ENCODE measurements around the gene MAST4. TPM values are rescaled to one million over a fixed set of nuclear protein-coding genes. Genes with fewer than 3 reads are reported as not detected.

The MAST4 gene
- total RNA-seq, 1 donor from 2014 or later = 109 TPM

DNA sequence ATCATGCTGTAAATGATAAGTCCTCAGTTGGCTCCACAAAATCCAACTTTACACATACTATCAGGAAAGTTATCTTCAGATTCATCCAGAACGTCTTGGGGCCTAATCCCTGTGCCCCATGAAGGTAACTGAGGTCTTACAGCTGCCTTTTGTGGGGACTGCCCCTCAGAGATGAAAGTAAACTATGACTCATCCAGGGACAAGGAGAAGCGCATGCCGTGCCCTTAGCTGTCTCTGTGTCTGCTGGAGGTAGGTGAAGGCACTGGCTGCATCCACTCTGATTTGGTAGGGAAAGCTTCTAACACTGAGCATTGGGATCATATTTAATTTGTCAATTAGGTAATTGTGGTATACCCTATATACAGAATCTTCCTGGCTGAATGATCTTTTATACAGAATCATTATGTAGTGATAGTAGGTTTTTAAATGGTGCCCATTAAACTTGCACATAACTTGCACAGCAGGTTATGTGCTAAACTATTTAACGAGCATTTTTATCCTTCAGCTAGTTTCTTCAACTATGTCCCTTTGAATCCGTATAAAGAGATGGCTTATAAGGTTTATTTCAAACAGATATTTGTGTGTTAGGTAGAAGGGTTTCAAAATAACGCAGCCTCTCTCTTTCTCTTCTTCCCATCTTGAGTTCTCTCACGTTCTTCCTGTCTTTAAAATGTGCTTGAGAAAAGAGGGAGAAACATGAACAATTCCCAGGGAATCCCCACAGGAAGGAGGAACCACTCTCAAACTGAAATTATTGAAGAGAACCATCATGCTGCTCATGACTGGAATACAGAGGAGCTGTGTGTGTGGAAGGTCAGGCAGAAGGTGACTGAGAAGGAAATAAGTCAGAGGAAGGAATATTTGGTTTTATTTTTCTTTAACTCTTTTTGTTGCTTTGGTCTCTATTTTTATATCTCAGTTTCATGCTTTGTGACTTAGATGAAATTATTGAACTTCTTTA, 349.5 kb downstream of the MAST4 start:
- DNase-seq (ENCODE audit: extremely low read depth, low read depth, low spot score) = no peak

DNA sequence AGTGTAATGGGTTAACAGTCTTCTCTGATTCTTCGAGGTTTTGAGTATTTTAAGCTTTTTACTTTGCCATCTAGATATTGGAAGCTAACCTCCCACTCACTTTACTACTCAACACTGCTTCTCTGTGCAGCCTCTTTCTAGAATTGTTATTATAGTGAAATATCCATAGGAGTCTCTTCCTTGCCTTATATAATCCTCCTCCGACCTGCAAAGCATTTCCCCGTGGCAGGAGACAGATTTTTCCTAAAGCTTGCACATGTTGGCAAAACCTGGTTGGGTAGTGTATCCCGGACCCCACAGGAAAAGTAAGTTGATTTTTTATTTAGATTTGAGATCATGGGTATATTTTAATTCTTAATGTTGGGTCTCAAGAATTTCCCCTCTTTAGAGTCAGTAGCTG, 351.3 kb downstream of the MAST4 start:
- no peak for DNase-seq (ENCODE audit: extremely low read depth, low read depth, low spot score)

DNA sequence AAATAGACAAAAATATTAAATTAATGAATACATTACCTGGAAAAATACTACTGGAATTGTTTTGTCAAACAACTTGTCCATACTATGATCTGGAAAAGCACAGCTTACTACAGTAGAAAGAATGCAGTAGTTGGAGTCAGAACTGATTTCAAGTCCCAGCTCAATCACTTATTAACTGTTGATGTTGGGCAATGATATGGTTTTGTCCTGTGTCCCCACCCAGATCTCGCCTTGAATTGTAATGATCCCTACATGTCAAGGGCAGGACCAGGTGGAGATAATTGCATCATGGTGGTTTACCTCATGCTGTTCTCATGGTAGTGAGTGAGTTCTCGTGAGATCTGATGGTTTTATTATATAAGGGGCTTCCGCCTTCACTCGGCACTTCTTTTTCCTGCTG, 352.9 kb downstream of the MAST4 start:
- DNase-seq (ENCODE audit: extremely low read depth, low read depth, low spot score) = no peak

DNA sequence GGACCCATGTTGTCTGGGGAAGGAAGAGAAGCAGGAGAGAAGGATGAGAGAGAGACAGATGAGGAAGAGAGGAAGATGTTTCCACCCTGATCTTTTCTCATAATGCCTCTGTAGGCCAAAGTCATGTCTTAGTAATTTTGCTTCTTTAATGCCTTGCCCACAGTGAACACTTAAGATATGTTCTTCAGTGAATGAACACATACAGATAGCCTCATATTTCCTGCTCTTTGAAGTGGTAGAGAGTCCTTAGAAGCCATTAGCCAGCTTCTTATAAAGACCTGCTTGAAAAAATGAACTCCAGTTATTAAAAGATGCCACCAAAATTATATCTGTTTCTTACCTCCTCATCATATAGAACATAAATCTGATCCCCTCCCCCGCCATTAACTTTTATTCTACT, 356.0 kb downstream of the MAST4 start:
- no peak for DNase-seq (ENCODE audit: extremely low read depth, low read depth, low spot score)

DNA sequence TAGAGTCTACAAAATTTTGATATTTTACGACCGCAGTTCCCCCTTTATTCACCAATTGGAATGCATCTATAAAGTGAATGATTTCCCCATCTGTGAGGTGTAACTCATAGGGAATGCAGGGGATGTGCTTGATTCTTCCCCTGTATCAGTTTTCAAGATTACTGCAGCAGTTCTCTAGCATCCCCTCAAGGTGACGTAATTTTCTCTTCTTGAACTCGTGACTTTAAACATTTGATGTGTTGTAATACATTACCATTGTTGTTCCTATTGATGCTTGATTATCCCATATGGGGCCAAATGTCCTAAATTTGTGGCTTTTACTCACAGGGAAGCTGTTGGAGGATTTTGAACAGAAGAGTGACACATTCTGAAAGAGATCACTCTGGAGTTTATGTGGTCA, 360.2 kb downstream of the MAST4 start:
- no peak for DNase-seq (ENCODE audit: extremely low read depth, low read depth, low spot score)

DNA sequence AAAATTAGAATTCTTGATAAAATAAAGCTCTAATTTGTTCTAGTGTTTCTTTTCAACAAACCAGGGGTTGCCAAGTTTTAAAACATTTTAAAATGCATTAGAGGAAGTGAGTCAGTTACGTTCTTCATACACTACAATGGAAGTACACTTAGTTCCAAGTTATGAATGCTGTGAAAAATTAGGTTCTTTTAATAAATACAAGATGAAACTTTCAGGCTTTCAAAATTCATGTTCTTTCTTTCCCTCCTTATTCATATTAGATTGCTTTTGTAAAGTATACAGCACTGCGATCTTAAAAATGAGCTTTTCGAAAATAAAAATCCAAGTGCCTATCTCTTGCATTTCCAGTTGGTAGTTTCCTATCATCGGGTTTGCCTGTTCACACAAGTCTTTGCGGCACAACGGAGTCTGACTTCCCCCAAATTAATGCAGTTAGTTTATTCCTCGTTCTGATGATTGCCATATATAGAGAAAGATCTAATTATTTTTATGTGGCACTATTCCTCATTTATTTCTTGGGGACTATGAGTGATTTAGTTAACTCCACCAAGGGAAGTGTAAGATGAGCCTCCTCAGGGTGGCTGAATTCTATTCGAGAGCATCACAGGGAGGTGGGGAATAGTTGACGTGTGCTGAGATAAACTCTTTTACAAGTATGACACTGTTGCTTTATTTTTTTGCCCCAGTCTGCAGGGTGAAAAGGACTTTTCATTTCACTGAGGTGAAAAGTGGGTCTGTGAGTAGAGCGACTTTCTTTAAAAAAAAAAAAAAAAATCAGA, 362.2 kb downstream of the MAST4 start:
- peak; percentile 62 for DNase-seq (ENCODE audit: extremely low read depth, low read depth, low spot score)

DNA sequence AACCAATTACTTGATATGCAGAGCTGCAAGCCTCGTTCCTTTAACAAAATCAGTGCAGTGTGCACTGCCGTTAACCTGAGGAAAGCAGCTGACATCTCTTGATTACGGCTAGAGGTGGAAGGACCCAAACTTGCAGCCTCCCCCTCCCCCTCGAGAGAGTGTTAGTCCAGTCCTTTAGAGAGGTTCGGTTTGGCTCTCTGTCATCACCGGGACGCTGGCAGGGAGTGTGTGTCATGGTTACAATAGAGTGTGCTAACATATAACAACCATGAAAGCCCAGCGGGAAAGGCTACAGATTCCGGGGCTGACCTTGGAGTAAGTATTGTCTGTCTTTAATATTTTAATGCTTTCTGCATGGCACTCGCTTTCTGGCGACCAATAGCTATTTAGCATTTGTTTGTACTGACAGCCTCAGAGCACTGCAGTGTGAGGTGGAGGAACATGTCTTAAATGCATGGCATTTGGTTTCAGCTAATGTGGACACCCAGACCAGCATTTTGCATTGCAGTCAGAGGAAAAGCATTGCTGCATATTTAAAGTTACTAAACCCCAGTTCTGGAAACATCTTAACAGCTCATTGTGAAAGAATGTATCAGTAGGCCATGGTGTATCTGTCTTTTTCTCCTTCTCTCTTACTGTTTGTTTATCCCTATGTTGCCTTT, 362.9 kb downstream of the MAST4 start:
- DNase-seq (ENCODE audit: extremely low read depth, low read depth, low spot score) = no peak

DNA sequence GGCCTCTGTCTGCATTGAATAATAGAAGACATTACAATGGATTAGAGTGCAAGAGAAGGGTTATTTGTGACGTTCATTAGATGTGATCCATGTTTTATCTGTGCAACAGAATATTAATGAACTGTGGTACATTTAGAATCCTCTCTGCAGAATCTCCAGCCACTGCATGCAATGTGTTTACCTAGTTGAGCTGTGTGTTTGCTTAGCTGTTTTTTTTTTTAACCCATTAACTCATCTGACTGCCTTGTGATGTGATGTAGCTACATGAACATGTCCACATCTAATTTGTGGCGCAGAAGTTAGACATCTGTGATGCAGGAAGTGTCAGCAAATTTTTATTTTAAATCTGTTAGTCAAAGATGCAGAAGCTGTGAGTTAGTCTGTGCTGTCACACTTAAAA, 363.5 kb downstream of the MAST4 start:
- no peak for DNase-seq (ENCODE audit: extremely low read depth, low read depth, low spot score)

DNA sequence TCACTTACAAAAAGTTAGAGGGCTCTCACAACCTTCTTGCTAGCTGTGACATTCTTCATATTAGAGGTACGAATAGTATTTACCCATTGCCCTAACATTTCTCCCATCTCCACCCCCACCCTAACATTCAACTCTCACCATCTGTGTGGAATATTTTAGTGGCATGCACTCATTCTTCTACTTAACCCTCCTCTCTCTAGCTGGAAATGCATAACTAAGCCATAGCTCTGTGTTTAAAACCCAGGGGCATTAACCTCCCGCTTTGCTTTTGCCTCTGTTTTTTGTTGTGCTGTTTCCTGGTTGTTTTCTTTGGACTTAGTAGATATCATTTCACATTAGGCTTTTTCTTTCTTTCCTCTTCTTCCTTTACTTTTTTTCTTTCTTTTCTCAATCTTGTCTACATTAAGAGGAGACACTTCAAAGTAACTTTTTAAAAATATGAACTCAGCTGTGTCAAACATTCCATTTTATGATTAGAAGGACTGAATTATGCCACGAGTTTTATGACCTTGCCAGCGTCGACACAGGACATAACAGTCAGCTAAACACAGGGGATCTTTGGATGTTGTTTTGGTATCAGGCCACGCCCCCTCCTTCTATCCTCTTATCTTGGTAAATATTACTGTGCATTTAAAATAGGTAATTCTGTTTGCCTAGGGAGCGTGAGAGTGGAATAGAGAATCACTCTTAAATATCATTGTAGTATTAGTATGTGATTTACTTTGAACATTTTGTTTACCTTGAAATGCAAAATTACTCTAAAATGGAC, 364.4 kb downstream of the MAST4 start:
- no peak for DNase-seq (ENCODE audit: extremely low read depth, low read depth, low spot score)

DNA sequence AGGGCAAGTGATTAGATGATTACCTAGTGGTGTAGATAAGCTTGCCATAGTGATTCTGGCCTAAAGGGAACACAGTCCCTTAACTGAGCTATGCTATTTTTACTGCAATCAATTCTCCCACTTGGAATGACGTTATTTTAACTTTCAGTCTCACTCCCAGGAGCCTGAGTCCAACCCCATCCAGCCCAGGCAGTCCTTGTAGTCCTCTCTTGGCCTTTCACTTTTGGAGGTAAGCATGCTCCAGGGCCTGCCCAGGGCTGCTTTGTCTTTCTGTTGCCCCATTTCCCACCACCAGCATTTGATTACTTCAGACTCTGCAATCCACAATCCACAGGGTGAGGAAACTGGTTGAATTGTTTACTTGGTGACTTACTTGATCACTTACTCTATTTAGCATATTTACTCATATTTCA, 367.4 kb downstream of the MAST4 start:
- DNase-seq (ENCODE audit: extremely low read depth, low read depth, low spot score) = no peak

DNA sequence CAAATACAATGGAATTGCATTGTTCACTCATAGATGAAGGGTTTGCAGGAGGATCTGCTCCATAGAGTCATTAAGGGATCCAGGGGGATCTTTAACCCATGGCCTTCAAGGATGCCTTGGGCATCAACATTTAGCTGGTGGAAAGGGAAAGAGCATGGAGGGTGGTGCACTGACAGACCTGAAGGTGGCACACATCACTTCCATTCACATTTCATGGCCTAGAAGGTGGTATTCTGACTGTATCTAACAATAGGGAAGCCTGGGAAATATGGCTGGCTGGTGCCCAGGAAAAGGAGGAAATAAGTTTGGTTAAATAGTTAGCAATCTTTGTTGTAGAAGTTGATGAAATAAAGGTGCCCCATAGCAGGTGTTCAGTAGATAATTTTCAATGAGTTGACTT, 370.2 kb downstream of the MAST4 start:
- DNase-seq (ENCODE audit: extremely low read depth, low read depth, low spot score) = no peak

DNA sequence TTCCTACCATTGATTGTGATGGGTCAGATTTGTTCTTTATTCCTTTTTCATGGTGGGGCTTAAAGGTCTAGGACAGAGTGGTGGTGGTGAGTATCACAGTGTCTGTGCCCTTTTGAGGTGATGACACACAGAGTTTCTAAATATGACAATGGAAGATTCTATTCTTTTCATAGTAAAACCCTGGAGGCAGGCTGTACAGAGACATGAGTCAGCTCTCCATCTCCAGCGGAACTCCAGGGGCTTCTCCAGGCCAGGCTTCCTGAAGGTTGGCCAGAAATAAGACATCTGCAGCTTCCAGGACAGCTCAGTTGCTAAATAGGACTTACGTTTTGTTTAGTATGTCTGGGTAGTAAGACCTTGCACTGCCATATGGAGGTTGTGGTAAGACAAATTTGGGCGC, 370.9 kb downstream of the MAST4 start:
- DNase-seq (ENCODE audit: extremely low read depth, low read depth, low spot score) = no peak

DNA sequence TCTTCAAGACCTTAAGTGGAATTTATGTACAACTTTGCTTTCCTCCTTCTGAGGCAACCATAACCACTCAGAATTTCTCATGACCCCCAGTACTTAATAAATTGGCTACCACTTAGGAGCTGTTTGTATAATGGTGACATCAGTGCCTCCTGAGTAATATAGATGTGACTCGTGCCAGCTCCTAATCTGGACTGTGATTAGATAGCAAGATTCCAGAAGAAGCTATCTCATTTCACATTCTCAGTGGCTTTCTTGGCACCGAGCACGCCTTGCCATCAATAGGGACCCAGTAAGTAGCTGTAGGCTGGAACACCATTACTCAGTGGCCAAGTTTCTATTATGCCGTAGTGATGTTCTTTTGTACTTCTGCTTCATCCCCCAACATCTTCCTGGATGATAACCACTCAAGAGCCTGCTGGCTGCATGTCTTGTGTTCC, 371.7 kb downstream of the MAST4 start:
- DNase-seq (ENCODE audit: extremely low read depth, low read depth, low spot score) = no peak

DNA sequence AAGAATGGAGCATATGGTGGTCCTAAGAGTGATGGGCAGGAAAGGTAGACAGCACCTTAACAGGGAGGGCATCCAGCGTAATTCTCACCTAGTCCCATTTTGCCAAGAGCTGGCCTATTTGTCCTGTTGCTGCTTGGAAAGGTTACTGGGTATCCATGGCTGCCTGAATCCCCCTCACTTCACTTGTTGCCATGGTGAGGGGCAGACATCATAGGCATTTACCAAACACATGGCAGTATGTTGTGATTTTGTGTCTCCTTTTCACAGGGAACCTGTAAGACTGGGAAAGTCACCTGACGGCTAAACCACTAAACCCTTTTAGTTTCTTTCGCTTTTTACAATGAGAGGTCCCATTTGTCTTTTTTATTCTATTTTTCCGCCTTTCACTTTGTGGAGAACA, 373.3 kb downstream of the MAST4 start:
- no peak for DNase-seq (ENCODE audit: extremely low read depth, low read depth, low spot score)

DNA sequence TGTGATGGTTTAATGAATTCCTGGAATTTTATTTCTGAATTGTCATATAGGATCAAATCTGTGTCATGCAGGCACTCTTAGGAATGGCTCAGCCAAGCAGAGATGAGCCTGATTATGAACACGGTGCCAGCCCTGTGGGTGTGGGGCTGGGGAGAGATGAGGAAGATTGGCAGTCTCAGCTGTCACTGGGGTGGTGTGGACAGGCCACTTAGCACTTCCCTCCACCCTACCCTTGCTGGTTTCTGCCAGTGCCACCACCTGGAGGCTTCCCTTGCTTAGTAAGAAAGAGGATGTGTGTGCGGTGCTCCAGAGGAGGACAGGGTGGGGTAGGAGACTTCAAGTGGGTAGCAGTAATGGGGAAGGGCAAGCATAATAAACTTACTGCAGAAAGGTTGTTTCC, 373.8 kb downstream of the MAST4 start:
- no peak for DNase-seq (ENCODE audit: extremely low read depth, low read depth, low spot score)

DNA sequence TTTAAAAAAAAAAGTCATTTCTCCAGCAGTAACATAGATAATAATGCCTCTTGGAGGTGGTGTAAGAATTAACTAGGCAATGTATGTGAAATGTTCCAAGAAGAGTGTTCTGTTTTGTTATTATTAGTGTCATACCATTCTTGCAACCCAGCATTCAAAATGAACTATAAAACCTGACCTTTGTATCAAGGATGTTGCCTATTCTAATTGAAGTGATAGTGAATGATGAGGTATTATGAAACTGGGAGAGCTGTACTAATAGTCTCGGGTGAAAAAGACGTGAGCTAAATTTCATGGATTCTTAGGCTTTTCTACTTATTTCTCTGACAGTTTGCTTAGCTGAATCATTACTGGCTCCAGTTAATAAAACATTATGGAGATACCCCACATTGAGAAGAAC, 375.8 kb downstream of the MAST4 start:
- DNase-seq (ENCODE audit: extremely low read depth, low read depth, low spot score) = no peak

DNA sequence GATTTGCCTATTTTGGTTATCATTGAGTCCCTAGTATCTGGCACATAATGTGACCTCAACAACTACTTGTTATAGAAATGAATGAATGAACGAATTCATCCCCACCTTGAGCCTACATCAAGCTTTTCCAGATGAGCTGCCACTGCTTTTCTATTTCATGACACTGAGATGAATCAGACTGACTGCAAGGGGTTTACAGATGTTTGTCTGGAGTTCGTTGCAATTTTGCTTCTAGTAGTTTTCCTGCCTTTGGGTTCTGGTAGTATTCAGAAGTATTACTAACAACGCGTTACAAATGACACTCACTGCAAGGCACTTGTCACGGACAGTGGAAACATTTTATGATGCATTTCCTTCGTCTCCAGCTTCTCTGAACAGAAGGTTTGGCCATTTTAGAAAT, 378.1 kb downstream of the MAST4 start:
- no peak for DNase-seq (ENCODE audit: extremely low read depth, low read depth, low spot score)

DNA sequence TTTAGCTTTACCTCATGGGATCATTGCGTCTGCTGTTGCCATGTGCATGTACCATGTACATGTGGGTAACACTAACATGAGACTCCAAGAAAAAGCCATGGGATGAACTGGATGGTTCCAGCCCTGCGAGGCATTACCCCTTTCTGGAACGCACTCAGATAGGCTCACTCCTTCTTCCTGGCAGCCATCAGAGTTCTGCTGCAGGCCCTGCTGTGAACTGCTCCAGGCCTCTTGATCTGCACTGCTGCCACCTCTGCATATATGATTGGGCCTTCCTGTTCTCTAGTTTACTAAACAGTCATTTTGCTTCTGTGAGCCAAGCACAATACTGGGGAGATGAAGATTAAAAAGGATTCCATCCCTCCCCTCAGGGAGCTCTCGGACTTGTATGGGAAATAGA, 379.9 kb downstream of the MAST4 start:
- DNase-seq (ENCODE audit: extremely low read depth, low read depth, low spot score) = no peak

DNA sequence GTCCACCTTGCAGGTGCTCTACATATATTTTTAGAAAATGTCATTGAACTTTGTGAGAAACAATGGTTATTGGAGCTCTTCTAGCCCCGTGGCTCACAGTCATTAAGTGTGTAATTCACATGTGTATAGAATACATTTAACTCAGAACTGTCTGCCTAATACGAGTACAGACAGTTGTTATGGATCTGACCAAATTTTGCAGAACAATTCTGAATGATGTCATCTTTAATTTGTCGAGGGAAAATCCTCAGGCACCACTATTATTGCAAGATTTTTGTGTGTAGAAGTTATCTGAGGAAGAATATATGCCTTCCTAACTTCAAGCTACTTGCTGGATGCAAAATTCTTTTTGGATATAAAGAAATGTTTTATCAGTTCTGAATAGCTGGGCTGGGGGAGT, 383.5 kb downstream of the MAST4 start:
- DNase-seq (ENCODE audit: extremely low read depth, low read depth, low spot score) = no peak

DNA sequence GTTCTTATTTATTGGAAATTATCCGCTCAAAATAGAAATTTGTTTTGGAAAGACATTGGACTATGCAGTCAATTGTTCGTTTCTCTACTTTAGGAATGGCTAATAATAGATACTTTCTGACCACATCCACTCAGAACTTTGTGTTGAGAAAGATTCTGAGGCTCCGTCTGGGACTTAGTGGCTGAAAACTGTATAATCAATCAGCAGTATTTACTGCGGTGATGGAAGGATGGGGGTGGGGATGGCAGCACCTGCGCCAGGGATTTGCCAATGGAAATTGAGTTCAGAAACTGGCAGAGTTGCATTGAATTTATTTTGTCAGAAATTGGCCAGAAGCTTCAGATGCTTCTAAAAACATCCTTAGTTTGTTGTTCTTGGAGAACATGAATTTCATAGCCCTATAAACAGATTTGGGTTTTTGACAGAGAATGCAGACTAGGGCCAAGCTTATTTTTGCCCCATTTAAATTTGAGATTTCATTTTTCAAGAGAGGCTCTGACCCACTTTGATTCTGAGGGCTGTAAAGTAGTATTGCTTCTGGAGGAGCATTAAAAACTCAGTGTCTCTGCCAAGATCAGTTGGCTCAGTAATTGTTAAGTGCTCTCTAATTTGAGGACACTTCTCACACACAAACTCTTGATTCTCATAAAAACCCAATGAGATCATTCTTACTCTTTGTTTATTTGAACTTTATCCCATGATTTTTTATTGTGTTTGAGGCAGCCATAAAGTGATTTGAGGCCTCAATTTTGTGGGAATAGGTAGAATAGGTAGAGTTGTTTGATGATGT, 385.3 kb downstream of the MAST4 start:
- DNase-seq (ENCODE audit: extremely low read depth, low read depth, low spot score) = no peak
